NB4 (cell line): ENCODE results near the gene DMKN.

Source experiments
- POLR2A ChIP-seq: IDR thresholded peaks from 2 replicates; pipeline ENCODE4 v1.6.1; 2011; ENCODE audit warnings: mild to moderate bottlenecking; ENCODE audit not compliant: insufficient read length; ENCODE audit errors: extremely low read depth
- TF ChIP-seq, protein P1 (sequence below): IDR thresholded peaks from one replicate; pipeline ENCODE4 v1.5.1; 2012; ENCODE audit warnings: low read depth, low read length

DNA sequence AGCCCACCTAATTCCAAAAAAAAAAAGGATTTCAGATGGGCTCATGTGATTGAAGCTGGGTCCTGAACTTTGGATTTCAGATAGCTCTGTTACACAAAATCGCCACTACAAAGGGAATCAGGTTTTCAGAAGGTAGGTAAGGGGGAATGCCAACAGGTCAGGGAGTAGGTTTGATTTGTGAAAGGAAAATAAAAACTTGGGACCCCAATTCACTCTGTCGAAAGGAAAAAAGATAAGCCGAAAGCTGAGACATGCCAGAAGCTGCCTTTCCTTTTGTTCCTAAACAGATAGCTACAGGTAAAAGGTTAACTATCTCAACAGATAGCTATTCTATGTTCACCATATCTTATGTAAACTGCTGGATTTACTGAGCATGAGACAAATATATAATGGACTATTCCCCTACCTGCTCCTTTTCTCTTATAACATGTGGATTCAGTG is 27.2 kb downstream of the DMKN start:
- TF ChIP-seq, protein P1, sequence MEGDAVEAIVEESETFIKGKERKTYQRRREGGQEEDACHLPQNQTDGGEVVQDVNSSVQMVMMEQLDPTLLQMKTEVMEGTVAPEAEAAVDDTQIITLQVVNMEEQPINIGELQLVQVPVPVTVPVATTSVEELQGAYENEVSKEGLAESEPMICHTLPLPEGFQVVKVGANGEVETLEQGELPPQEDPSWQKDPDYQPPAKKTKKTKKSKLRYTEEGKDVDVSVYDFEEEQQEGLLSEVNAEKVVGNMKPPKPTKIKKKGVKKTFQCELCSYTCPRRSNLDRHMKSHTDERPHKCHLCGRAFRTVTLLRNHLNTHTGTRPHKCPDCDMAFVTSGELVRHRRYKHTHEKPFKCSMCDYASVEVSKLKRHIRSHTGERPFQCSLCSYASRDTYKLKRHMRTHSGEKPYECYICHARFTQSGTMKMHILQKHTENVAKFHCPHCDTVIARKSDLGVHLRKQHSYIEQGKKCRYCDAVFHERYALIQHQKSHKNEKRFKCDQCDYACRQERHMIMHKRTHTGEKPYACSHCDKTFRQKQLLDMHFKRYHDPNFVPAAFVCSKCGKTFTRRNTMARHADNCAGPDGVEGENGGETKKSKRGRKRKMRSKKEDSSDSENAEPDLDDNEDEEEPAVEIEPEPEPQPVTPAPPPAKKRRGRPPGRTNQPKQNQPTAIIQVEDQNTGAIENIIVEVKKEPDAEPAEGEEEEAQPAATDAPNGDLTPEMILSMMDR: no peak
- no peak for TF ChIP-seq POLR2A
